Measurements from ENCODE around the gene GPR143. TPM values are rescaled to one million over a fixed set of nuclear protein-coding genes. Genes with fewer than 3 reads are reported as not detected.

Gene GPR143
- polyA plus RNA-seq, 2 of the 4 experiments (the other 2 are of a cell fraction) = not detected

- Histone ChIP-seq H3K4me3 (no peak overlapping the region), H3K4me2 (peak overlapping the region; percentile 30; the same call in 2 of the 3 replicates), H3K4me1 (peaks cover 9% of the 10 kb centered on the region), H3K27ac (no peak overlapping the region), H3K9me3 (peaks cover 5% of the 10 kb centered on the region; the same call in 1 of the 3 replicates)
- ChIA-PET POLR2A (no interaction called here), CTCF (interaction anchor here (1.1 to 1.6 kb wide), 2 partner anchors 14 to 331 kb away, joined by 3 to 4 read pairs; no protein-coding TSS in a partner anchor)
- FAIRE-seq (no peak), ATAC-seq (peak in 1 of 2 experiments; percentile 31; a peak in 2 of 6 replicates), DNase-seq (ENCODE audit: low read depth in 1 of 2, low spot score in 1 of 2) (peak in 1 of 2 experiments; percentile 61)
- TF ChIP-seq MAX (IDR thresholded peaks at IDR 0.05) (no peak), MAFK (IDR thresholded peaks at IDR 0.05; ENCODE audit: partially characterized antibody) (peak; percentile 60), HOXA7 (CRISPR knock-in tag; IDR thresholded peaks at IDR 0.05) (no peak), RCOR1 (IDR thresholded peaks at IDR 0.05; ENCODE audit: low read depth, low read length) (no peak), GATA3 (IDR thresholded peaks at IDR 0.05; ENCODE audit: borderline replicate concordance) (no peak)
- 0% methylated on average over 2 of the region's 2 CpGs for WGBS (ENCODE audit: missing lambda C conversion rate)
These were observed 23.3 kb upstream of the GPR143 start for GRCh38 chrX:9788911-9789310.

- Histone ChIP-seq H3K4me2 (peak overlapping the region; percentile 95), H3K4me3 (peak overlapping the region; percentile 58), H3K4me1 (peaks cover 9% of the 10 kb centered on the region), H3K9me3 (peaks cover 5% of the 10 kb centered on the region; the same call in 1 of the 3 replicates), H3K27ac (peak overlapping the region; percentile 25 to 81; a peak in 5 of 6 replicates)
- TF ChIP-seq BCL3 (IDR thresholded peaks at IDR 0.05) = no peak
- no peak for TF ChIP-seq JUNB (IDR thresholded peaks at IDR 0.05)
- no peak for TF ChIP-seq EHF (CRISPR knock-in tag; IDR thresholded peaks at IDR 0.05)
- TF ChIP-seq FOSB (CRISPR knock-in tag; IDR thresholded peaks at IDR 0.05) = no peak
- no peak for TF ChIP-seq NR3C1 (IDR thresholded peaks at IDR 0.05)
- no peak for TF ChIP-seq ZC3H11A (IDR thresholded peaks at IDR 0.05)
- TF ChIP-seq CEBPB (IDR thresholded peaks at IDR 0.05) = no peak
- no peak for TF ChIP-seq POLR2A (IDR thresholded peaks at IDR 0.05; ENCODE audit: low read length)
- FAIRE-seq (no peak), ATAC-seq (peak in 1 of 2 experiments; percentile 17; a peak in 1 of 6 replicates), DNase-seq (ENCODE audit: low read depth in 1 of 2, low spot score in 1 of 2) (no peak)
- POLR2A ChIA-PET = no interaction called here
- 57% methylated on average over 16 of the region's 45 CpGs for WGBS (ENCODE audit: missing lambda C conversion rate)
- CTCF ChIA-PET = no interaction called here
These were observed 21.4 kb upstream of the GPR143 start for GRCh38 chrX:9786798-9787635.

GRCh38 chrX:9785944-9786797 is 20.5 kb upstream of the GPR143 start, which contains the start of gene SHROOM2:
SHROOM2 (plus strand) TSS chrX:9786429; CDS start chrX:9786546, 117 bp downstream.
- ChIA-PET CTCF (no interaction called here), POLR2A (no interaction called here)
- FAIRE-seq (no peak), DNase-seq (ENCODE audit: low read depth in 1 of 2, low spot score in 1 of 2) (no peak), ATAC-seq (peak; percentile 51 to 54; a peak in 4 of 6 replicates)
- 0% methylated on average over 1 of the region's 132 CpGs for WGBS (ENCODE audit: missing lambda C conversion rate)
- Histone ChIP-seq H3K4me3 (peak within 1 kb of the TSS; percentile 58), H3K27ac (peak within 1 kb of the TSS; percentile 25 to 81; a peak in 5 of 6 replicates), H3K4me1 (peaks cover 9% of the 10 kb centered on the region), H3K9me3 (peaks cover 5% of the 10 kb centered on the region; the same call in 1 of the 3 replicates), H3K4me2 (peak within 1 kb of the TSS; percentile 95)
- TF ChIP-seq MAX (IDR thresholded peaks at IDR 0.05) (no peak), NPAS2 (CRISPR knock-in tag; IDR thresholded peaks at IDR 0.05; ENCODE audit: borderline replicate concordance) (no peak), ATOH8 (CRISPR knock-in tag; IDR thresholded peaks at IDR 0.05; ENCODE audit: low read depth) (no peak), EHMT2 (IDR thresholded peaks at IDR 0.05; ENCODE audit: low read depth) (no peak), TP53 (CRISPR knock-in tag; IDR thresholded peaks at IDR 0.05) (no peak), CTCF (IDR thresholded peaks at IDR 0.05) (no peak), HOXB5 (CRISPR knock-in tag; IDR thresholded peaks at IDR 0.05) (no peak), ZFP36 (IDR thresholded peaks at IDR 0.05; ENCODE audit: borderline replicate concordance, partially characterized antibody) (no peak), POLR2A (IDR thresholded peaks at IDR 0.05; ENCODE audit: low read length) (no peak), CHD2 (IDR thresholded peaks at IDR 0.05; ENCODE audit: low read length, partially characterized antibody) (no peak), CBX2 (IDR thresholded peaks at IDR 0.05; ENCODE audit: borderline replicate concordance, low read depth) (no peak), EP300 (IDR thresholded peaks at IDR 0.05) (no peak), HMGXB4 (CRISPR knock-in tag; IDR thresholded peaks at IDR 0.05; ENCODE audit: borderline replicate concordance) (no peak), POLR2AphosphoS2 (conservative IDR thresholded peaks at IDR 0.05; ENCODE audit: low read length) (no peak)
